Liver (tissue), 9 donors: ENCODE results near the gene SPEF1. TPM values are rescaled to one million over a fixed set of nuclear protein-coding genes. Genes with fewer than 3 reads are reported as not detected.

Experiments
- DNase-seq: peaks from one replicate; pipeline ENCODE4 v3.0.0-alpha.2; 2017; ENCODE audit warnings: low spot score
- H3K27ac ChIP-seq, 2 donors: one replicate each; pipeline ENCODE4 v1.7.0; 2013; ENCODE audit warnings: inconsistent platforms in 2 of 2, low read length in 2 of 2, control low read depth in 1 of 2, low read depth in 1 of 2, mild to moderate bottlenecking in 1 of 2
- H3K27me3 ChIP-seq, 4 donors: one replicate each; pipeline versions ENCODE4 v1.6.1 to v1.7.0; 2013; ENCODE audit warnings: low read length in 3 of 4, inconsistent platforms in 1 of 4, mild to moderate bottlenecking in 1 of 4, moderate library complexity in 1 of 4; ENCODE audit not compliant: control insufficient read depth in 4 of 4, insufficient read depth in 4 of 4
- H3K36me3 ChIP-seq, 4 donors: one replicate each; pipeline versions ENCODE4 v1.6.1 to v1.7.0; 2013; ENCODE audit warnings: low read length in 3 of 4, mild to moderate bottlenecking in 3 of 4, low read depth in 1 of 4, moderate library complexity in 1 of 4; ENCODE audit not compliant: control insufficient read depth in 4 of 4, insufficient read depth in 3 of 4
- H3K4me1 ChIP-seq, 4 donors: one replicate each; pipeline versions ENCODE4 v1.6.1 to v1.7.0; 2013; ENCODE audit warnings: low read length in 3 of 4, mild to moderate bottlenecking in 3 of 4, moderate library complexity in 1 of 4; ENCODE audit not compliant: control insufficient read depth in 4 of 4, insufficient read depth in 4 of 4
- H3K4me3 ChIP-seq, 3 donors: one replicate each; pipeline versions ENCODE4 v1.6.1 to v1.7.0; 2013; ENCODE audit warnings: low read length in 3 of 3, control low read depth in 1 of 3, low read depth in 1 of 3, mild to moderate bottlenecking in 1 of 3
- H3K9ac ChIP-seq, 2 donors: one replicate each; pipeline ENCODE4 v1.7.0; 2013; ENCODE audit warnings: low read length in 2 of 2, mild to moderate bottlenecking in 2 of 2, moderate library complexity in 2 of 2, control low read depth in 1 of 2, low read depth in 1 of 2
- H3K9me3 ChIP-seq, 4 donors: one replicate each; pipeline versions ENCODE4 v1.6.1 to v1.7.0; 2013; ENCODE audit warnings: low read length in 3 of 4; ENCODE audit not compliant: control insufficient read depth in 4 of 4
- EGR1 ChIP-seq, 2 donors: IDR thresholded peaks; 2 replicates each; pipeline ENCODE4 v1.6.1; 2016 to 2018; ENCODE audit warnings: antibody characterized with exemption in 2 of 2, low read depth in 2 of 2
- FOXA1 ChIP-seq: IDR thresholded peaks from 2 replicates; pipeline ENCODE4 v1.6.1; 2016; ENCODE audit warnings: antibody characterized with exemption
- FOXA2 ChIP-seq: IDR thresholded peaks from 2 replicates; pipeline ENCODE4 v1.6.1; 2016; ENCODE audit warnings: antibody characterized with exemption
- GABPA ChIP-seq, 2 donors: IDR thresholded peaks in 1 of 2; conservative IDR thresholded peaks in 1 of 2; 2 replicates each; pipeline ENCODE4 v1.6.1; 2016; ENCODE audit warnings: antibody characterized with exemption in 2 of 2, mild to moderate bottlenecking in 1 of 2, moderate library complexity in 1 of 2
- HNF4A ChIP-seq, 2 donors: conservative IDR thresholded peaks; 2 replicates each; pipeline ENCODE4 v1.6.1; 2016; ENCODE audit warnings: antibody characterized with exemption in 2 of 2, mild to moderate bottlenecking in 2 of 2
- HNF4G ChIP-seq: IDR thresholded peaks from 2 replicates; pipeline ENCODE4 v1.6.1; 2016; ENCODE audit warnings: antibody characterized with exemption
- JUND ChIP-seq, 2 donors: IDR thresholded peaks; 2 replicates each; pipeline ENCODE4 v1.6.1; 2016; ENCODE audit warnings: antibody characterized with exemption in 2 of 2
- NR2F2 ChIP-seq: IDR thresholded peaks from 2 replicates; pipeline ENCODE4 v1.6.1; 2016; ENCODE audit warnings: antibody characterized with exemption
- RAD21 ChIP-seq, 2 donors: IDR thresholded peaks; 2 replicates each; pipeline ENCODE4 v1.6.1; 2016; ENCODE audit warnings: antibody characterized with exemption in 2 of 2, mild to moderate bottlenecking in 2 of 2
- RXRA ChIP-seq, 2 donors: IDR thresholded peaks; 2 replicates each; pipeline ENCODE4 v1.6.1; 2017 to 2018; ENCODE audit warnings: antibody characterized with exemption in 2 of 2, mild to moderate bottlenecking in 1 of 2
- SP1 ChIP-seq: IDR thresholded peaks from 2 replicates; pipeline ENCODE4 v1.6.1; 2018; ENCODE audit warnings: antibody characterized with exemption, mild to moderate bottlenecking
- TAF1 ChIP-seq: conservative IDR thresholded peaks from 2 replicates; pipeline ENCODE4 v1.6.1; 2016; ENCODE audit warnings: antibody characterized with exemption, mild to moderate bottlenecking
- YY1 ChIP-seq: IDR thresholded peaks from 2 replicates; pipeline ENCODE4 v1.6.1; 2016; ENCODE audit warnings: antibody characterized with exemption, mild to moderate bottlenecking
- WGBS: extraction: QIAGEN DNeasy Blood & Tissue Kit; methylation state at CpG from one replicate; pipeline ENCODE4 v1.1.7; 2013; 5-methylcytosine and 5-hydroxymethylcytosine counted together
- polyA plus RNA-seq, 2 donors: library from polyadenylated mRNA; stranded (reverse) in 1 of 2; unstranded in 1 of 2; fragments of 200-250 nt in 1 of 2; fragments of >200 nt in 1 of 2; fragmentation: Nextera tagmentation in 1 of 2; extraction: Ambion mirVana in 1 of 2; gene quantifications; one replicate each; pipeline versions ENCODE4 v1.2.1 to v1.2.3, GENCODE V29; 2013 to 2015
- total RNA-seq, 2 donors: library from RNA; depleted of rRNA; stranded (reverse); fragments of >200 nt; gene quantifications; one replicate each; pipeline ENCODE4 v1.2.3, GENCODE V29; 2014
- TF ChIP-seq, protein P1 (sequence below): IDR thresholded peaks from 2 replicates; pipeline ENCODE4 v1.6.1; 2016; ENCODE audit warnings: antibody characterized with exemption
- TF ChIP-seq, protein P2 (sequence below): IDR thresholded peaks from 2 replicates; pipeline ENCODE4 v1.6.1; 2016; ENCODE audit warnings: antibody characterized with exemption
- TF ChIP-seq, protein P3 (sequence below): fragments of 150-350 bp; IDR thresholded peaks from 2 replicates; pipeline ENCODE4 v1.5.1; 2017; ENCODE audit warnings: improper control_type of control experiment, low read depth, low read length; ENCODE audit not compliant: missing input control
- TF ChIP-seq, protein P4 (sequence below): IDR thresholded peaks from 2 replicates; pipeline ENCODE4 v1.6.1; 2016; ENCODE audit warnings: antibody characterized with exemption, mild to moderate bottlenecking
- TF ChIP-seq, protein P5 (sequence below): IDR thresholded peaks from 2 replicates; pipeline ENCODE4 v1.6.1; 2016; ENCODE audit warnings: antibody characterized with exemption
- donor health status: healthy.
- donor health status: healthy.
- donor health status: healthy.
- donor health status: healthy.
- donor health status: healthy.

The SPEF1 gene
- total and polyA plus RNA-seq, 4 donors = not detected

DNA sequence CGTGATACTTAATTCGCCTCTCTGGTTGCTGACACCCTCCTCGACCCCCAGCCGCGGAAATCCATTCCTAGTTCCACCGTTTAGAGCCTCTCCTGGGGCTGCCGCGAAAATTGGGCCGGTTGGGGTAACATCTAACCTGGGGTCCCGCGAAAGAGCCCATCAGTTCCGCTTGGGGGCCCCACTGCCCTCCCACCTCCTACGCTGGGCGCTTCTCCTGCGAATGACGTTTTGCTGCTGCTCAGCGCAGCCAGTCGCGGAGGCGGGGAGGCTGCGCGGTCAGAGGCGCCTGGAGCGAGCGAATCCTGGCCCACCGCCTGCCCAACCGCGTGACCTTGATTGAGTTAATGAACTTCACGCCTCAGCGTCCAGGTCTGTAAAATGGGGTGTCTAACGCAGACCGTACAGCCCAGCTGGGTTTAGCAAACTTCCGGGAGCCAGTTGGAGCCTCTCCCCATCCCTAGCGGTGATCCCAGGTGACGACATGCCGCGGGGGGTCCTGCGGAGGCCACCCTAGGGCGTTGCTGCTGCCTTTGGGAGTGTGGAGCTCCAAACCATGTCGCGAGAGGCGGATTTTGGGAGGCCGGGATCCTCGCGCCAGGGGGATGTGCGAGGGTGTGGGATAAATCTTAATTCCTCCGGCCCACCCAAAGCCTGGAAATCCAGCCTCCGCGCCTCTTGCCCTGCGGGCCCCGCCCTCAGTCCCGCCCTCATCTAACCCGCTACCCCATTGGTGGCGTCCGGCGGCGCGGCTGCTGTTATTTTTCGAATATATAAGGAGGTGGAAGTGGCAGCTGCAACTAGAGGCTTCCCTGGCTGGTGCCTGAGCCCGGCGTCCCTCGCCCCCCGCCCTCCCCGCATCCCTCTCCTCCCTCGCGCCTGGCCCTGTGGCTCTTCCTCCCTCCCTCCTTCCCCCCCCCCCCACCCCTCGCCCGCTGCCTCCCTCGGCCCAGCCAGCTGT lies 14.5 kb upstream of the SPEF1 start, which contains the start of gene CDC25B:
Gene CDC25B (plus strand): TSS at position 800 of the 958 bp plus-strand sequence. CDS start 222 bp downstream, outside the sequence.
- H3K9me3 ChIP-seq = no peaks in the 10 kb centered on the region
- WGBS = 3% methylated on average over 69 of the region's 69 CpGs
- peaks cover 0 to 2% (median 0%) of the 10 kb centered on the region in 4 donors for H3K36me3 ChIP-seq
- H3K27me3 ChIP-seq = no peaks in the 10 kb centered on the region
- H3K4me3 ChIP-seq = peak within 1 kb of the TSS; percentile 57 to 74 (median 67)
- peak within 1 kb of the TSS; percentile 94 to 98 for H3K27ac ChIP-seq
- H3K9ac ChIP-seq = peak within 1 kb of the TSS; percentile 71 to 75
- TF ChIP-seq HNF4A (conservative IDR thresholded peaks at IDR 0.05) = peak in 1 of 2 donors; percentile 17
- peak; percentile 32 to 35 for TF ChIP-seq EGR1 (IDR thresholded peaks at IDR 0.05; ENCODE audit: low read depth in 2 of 2)
- TF ChIP-seq YY1 = peak; percentile 64
- TF ChIP-seq NR2F2 = peak; percentile 61
- peak; percentile 32 to 71 for TF ChIP-seq RXRA (IDR thresholded peaks at IDR 0.05)
- TF ChIP-seq SP1 = peak; percentile 36
- TF ChIP-seq, protein P1, sequence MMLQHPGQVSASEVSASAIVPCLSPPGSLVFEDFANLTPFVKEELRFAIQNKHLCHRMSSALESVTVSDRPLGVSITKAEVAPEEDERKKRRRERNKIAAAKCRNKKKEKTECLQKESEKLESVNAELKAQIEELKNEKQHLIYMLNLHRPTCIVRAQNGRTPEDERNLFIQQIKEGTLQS = peak; percentile 35
- TF ChIP-seq, protein P2, sequence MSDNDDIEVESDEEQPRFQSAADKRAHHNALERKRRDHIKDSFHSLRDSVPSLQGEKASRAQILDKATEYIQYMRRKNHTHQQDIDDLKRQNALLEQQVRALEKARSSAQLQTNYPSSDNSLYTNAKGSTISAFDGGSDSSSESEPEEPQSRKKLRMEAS = peak; percentile 33
- TF ChIP-seq FOXA2 = no peak
- TF ChIP-seq, protein P3, sequence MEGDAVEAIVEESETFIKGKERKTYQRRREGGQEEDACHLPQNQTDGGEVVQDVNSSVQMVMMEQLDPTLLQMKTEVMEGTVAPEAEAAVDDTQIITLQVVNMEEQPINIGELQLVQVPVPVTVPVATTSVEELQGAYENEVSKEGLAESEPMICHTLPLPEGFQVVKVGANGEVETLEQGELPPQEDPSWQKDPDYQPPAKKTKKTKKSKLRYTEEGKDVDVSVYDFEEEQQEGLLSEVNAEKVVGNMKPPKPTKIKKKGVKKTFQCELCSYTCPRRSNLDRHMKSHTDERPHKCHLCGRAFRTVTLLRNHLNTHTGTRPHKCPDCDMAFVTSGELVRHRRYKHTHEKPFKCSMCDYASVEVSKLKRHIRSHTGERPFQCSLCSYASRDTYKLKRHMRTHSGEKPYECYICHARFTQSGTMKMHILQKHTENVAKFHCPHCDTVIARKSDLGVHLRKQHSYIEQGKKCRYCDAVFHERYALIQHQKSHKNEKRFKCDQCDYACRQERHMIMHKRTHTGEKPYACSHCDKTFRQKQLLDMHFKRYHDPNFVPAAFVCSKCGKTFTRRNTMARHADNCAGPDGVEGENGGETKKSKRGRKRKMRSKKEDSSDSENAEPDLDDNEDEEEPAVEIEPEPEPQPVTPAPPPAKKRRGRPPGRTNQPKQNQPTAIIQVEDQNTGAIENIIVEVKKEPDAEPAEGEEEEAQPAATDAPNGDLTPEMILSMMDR = peak; percentile 44
- TF ChIP-seq, protein P4, sequence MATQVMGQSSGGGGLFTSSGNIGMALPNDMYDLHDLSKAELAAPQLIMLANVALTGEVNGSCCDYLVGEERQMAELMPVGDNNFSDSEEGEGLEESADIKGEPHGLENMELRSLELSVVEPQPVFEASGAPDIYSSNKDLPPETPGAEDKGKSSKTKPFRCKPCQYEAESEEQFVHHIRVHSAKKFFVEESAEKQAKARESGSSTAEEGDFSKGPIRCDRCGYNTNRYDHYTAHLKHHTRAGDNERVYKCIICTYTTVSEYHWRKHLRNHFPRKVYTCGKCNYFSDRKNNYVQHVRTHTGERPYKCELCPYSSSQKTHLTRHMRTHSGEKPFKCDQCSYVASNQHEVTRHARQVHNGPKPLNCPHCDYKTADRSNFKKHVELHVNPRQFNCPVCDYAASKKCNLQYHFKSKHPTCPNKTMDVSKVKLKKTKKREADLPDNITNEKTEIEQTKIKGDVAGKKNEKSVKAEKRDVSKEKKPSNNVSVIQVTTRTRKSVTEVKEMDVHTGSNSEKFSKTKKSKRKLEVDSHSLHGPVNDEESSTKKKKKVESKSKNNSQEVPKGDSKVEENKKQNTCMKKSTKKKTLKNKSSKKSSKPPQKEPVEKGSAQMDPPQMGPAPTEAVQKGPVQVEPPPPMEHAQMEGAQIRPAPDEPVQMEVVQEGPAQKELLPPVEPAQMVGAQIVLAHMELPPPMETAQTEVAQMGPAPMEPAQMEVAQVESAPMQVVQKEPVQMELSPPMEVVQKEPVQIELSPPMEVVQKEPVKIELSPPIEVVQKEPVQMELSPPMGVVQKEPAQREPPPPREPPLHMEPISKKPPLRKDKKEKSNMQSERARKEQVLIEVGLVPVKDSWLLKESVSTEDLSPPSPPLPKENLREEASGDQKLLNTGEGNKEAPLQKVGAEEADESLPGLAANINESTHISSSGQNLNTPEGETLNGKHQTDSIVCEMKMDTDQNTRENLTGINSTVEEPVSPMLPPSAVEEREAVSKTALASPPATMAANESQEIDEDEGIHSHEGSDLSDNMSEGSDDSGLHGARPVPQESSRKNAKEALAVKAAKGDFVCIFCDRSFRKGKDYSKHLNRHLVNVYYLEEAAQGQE = peak; percentile 56
- TF ChIP-seq TAF1 = no peak
- TF ChIP-seq GABPA (IDR thresholded peaks at IDR 0.05 in 1 of 2, conservative IDR thresholded peaks at IDR 0.05 in 1 of 2) = peak in 1 of 2 donors; percentile 33
- TF ChIP-seq FOXA1 = no peak
- peak in 1 of 2 donors; percentile 16 for TF ChIP-seq JUND (IDR thresholded peaks at IDR 0.05)
- TF ChIP-seq HNF4G = no peak
- TF ChIP-seq RAD21 (IDR thresholded peaks at IDR 0.05) = peak; percentile 22 to 42
- TF ChIP-seq, protein P5, sequence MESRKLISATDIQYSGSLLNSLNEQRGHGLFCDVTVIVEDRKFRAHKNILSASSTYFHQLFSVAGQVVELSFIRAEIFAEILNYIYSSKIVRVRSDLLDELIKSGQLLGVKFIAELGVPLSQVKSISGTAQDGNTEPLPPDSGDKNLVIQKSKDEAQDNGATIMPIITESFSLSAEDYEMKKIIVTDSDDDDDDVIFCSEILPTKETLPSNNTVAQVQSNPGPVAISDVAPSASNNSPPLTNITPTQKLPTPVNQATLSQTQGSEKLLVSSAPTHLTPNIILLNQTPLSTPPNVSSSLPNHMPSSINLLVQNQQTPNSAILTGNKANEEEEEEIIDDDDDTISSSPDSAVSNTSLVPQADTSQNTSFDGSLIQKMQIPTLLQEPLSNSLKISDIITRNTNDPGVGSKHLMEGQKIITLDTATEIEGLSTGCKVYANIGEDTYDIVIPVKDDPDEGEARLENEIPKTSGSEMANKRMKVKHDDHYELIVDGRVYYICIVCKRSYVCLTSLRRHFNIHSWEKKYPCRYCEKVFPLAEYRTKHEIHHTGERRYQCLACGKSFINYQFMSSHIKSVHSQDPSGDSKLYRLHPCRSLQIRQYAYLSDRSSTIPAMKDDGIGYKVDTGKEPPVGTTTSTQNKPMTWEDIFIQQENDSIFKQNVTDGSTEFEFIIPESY = peak; percentile 55
- peak; percentile 89 for DNase-seq
- peaks cover 10 to 30% (median 22%) of the 10 kb centered on the region in 4 donors for H3K4me1 ChIP-seq
